HL-60 (cell line): ENCODE results near the gene PCP2.

Experiments
- CTCF ChIP-seq: IDR thresholded peaks from one replicate; pipeline ENCODE4 v1.5.1; 2011; ENCODE audit warnings: low read length, control low read depth, inconsistent platforms; ENCODE audit not compliant: insufficient read depth
- GABPA ChIP-seq: IDR thresholded peaks from 2 replicates; pipeline ENCODE4 v1.6.1; 2012; ENCODE audit warnings: low read depth
- POLR2AphosphoS5 ChIP-seq: IDR thresholded peaks from 2 replicates; pipeline ENCODE4 v1.6.1; 2012; ENCODE audit warnings: low read depth
- REST ChIP-seq: IDR thresholded peaks from 2 replicates; pipeline ENCODE4 v1.6.1; 2012; ENCODE audit warnings: low read depth; ENCODE audit not compliant: insufficient replicate concordance
- SPI1 ChIP-seq: IDR thresholded peaks from 2 replicates; pipeline ENCODE4 v1.6.1; 2012; ENCODE audit warnings: low read depth, mild to moderate bottlenecking, borderline replicate concordance

- TF ChIP-seq CTCF, result no peak
- TF ChIP-seq POLR2AphosphoS5, result no peak
- peak; percentile 90 for TF ChIP-seq REST
- TF ChIP-seq GABPA, result no peak
- TF ChIP-seq SPI1, result no peak
Measured at GRCh38 chr19:7611541-7612279, 21.8 kb downstream of the PCP2 start.
